GM23248 (cell line): ENCODE measurements around the gene C2orf49. TPM values are rescaled to one million over a fixed set of nuclear protein-coding genes. Genes with fewer than 3 reads are reported as not detected.

Source experiments
- DNase-seq: peaks from one replicate; pipeline ENCODE4 v3.0.0-alpha.2; 2015
- H2AFZ ChIP-seq: fragments of 200-600 bp; sonication (generic); 2 replicates; pipeline ENCODE4 v1.6.1; 2016; ENCODE audit warnings: antibody characterized with exemption
- H3F3A ChIP-seq: fragments of 200-600 bp; sonication (generic); 2 replicates; pipeline ENCODE4 v1.6.1; 2016; ENCODE audit warnings: mild to moderate bottlenecking, antibody characterized with exemption, mixed run types; ENCODE audit not compliant: insufficient read depth
- H3K27ac ChIP-seq: fragments of 200-600 bp; sonication (generic); 2 replicates; pipeline ENCODE4 v1.5.1; 2016; ENCODE audit warnings: mild to moderate bottlenecking
- H3K27me3 ChIP-seq: fragments of 200-600 bp; sonication (generic); replicated peaks from 2 replicates; pipeline ENCODE4 v1.6.1; 2016; ENCODE audit warnings: mild to moderate bottlenecking; ENCODE audit not compliant: insufficient read depth
- H3K36me3 ChIP-seq: fragments of 200-600 bp; sonication (generic); 2 replicates; pipeline ENCODE4 v1.6.1; 2016; ENCODE audit warnings: low read depth, mild to moderate bottlenecking
- H3K4me1 ChIP-seq: fragments of 200-600 bp; sonication (generic); 2 replicates; pipeline ENCODE4 v1.6.1; 2016; ENCODE audit warnings: mild to moderate bottlenecking; ENCODE audit not compliant: insufficient read depth
- H3K4me2 ChIP-seq: fragments of 200-600 bp; sonication (generic); one replicate; pipeline ENCODE4 v1.6.1; 2016; ENCODE audit warnings: mild to moderate bottlenecking; ENCODE audit not compliant: unreplicated experiment
- H3K4me3 ChIP-seq: fragments of 200-600 bp; sonication (generic); 2 replicates; pipeline ENCODE4 v1.5.1; 2016; ENCODE audit warnings: mild to moderate bottlenecking
- H3K79me2 ChIP-seq: fragments of 200-600 bp; sonication (generic); 2 replicates; pipeline ENCODE4 v1.6.1; 2016; ENCODE audit warnings: mild to moderate bottlenecking; ENCODE audit not compliant: insufficient read depth
- H3K9ac ChIP-seq: fragments of 200-600 bp; sonication (generic); 2 replicates; pipeline ENCODE4 v1.6.1; 2016; ENCODE audit warnings: mild to moderate bottlenecking
- H3K9me2 ChIP-seq: fragments of 200-600 bp; sonication (generic); 2 replicates; pipeline ENCODE4 v1.6.1; 2016; ENCODE audit warnings: mixed run types, mild to moderate bottlenecking, moderate library complexity; ENCODE audit not compliant: insufficient read depth
- H3K9me3 ChIP-seq: fragments of 200-600 bp; sonication (generic); one replicate; pipeline ENCODE4 v1.6.1; 2017; ENCODE audit warnings: low read depth
- H4K20me1 ChIP-seq: fragments of 200-600 bp; sonication (generic); 2 replicates; pipeline ENCODE4 v1.6.0; 2016; ENCODE audit not compliant: insufficient read depth
- EZH2 ChIP-seq: fragments of 200-600 bp; sonication (generic); IDR thresholded peaks from 2 replicates; pipeline ENCODE4 v1.6.1; 2018; ENCODE audit warnings: antibody characterized with exemption, mild to moderate bottlenecking; ENCODE audit not compliant: insufficient read depth, poor library complexity, severe bottlenecking
- EZH2phosphoT487 ChIP-seq: fragments of 200-600 bp; sonication (generic); IDR thresholded peaks from 2 replicates; pipeline ENCODE4 v1.6.1; 2018; ENCODE audit warnings: antibody characterized with exemption, moderate library complexity, mild to moderate bottlenecking, low read depth; ENCODE audit not compliant: insufficient read depth
- WGBS, 2 experiments: methylation state at CpG; one replicate each; pipeline ENCODE4 v1.1.6; 2015 to 2017; ENCODE audit warnings: low lambda C conversion rate in 2 of 2, low coverage in 1 of 2; ENCODE audit errors: missing lambda C conversion rate in 2 of 2; 5-methylcytosine and 5-hydroxymethylcytosine counted together
- in situ Hi-C: fragments of 300-500 bp; cut with MboI; formaldehyde crosslinking; loops from 2 replicates; pipeline ENCODE4 v1.15.0; 2020
- polyA plus RNA-seq: library from polyadenylated mRNA; unstranded; fragments of >200 nt; fragmentation: Nextera tagmentation; extraction: Ambion mirVana; gene quantifications from 2 replicates; pipeline ENCODE4 v1.2.1, GENCODE V29; 2016
- total RNA-seq: library from RNA; depleted of rRNA; stranded (reverse); fragments of >200 nt; shearing (Covaris generic); gene quantifications from 2 replicates; pipeline ENCODE4 v1.2.3, GENCODE V29; 2014

The C2orf49 gene
- total and polyA plus RNA-seq, 2 experiments from 2014 or later, result 9.0 to 13.6 TPM

DNA sequence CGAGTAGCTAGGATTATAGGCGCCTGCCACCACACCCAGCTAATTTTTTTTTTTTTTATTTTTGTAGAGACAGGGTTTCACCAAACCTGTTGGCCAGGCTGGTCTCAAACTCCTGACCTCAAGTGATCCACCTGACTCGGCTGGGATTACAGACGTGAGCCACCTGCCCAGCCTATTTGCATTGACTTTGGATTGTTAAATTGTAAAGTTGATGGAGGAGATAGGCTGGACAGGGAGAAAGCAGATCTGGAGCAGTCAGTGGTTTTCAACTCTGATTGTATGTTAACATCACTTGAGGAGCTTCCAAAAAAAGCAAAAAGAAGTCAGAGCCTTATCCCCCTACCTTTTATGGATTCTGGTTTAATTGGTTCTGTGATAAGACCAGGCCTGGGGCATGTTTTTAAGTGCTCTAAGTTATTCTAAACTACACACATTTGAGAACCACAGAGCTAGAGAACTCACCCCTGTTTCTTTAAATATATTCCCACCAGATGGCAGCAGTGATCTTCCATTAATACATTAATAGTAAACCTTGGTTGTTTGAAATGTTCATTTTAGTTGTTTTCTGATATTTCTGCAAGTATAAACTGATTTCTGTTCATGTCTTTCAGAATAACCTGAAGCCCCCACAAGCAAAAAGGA lies 7.5 kb downstream of the C2orf49 start:
- Histone ChIP-seq H3K4me1 (no peaks in the 10 kb centered on the region), H3K9ac (no peak overlapping the region), H3K27ac (no peak overlapping the region), H3F3A (peaks cover 34% of the 10 kb centered on the region), H3K4me2 (no peak overlapping the region), H3K79me2 (peaks cover 33% of the 10 kb centered on the region), H3K36me3 (peaks cover 61% of the 10 kb centered on the region), H3K4me3 (no peak overlapping the region), H3K9me2 (no peaks in the 10 kb centered on the region), H3K27me3 (no peaks in the 10 kb centered on the region), H3K9me3 (no peaks in the 10 kb centered on the region), H4K20me1 (no peaks in the 10 kb centered on the region), H2AFZ (no peak overlapping the region)
- 81 to 85% methylated on average over 3 to 4 of the region's 4 CpGs for WGBS, 2 experiments
- peak; percentile 74 for DNase-seq
- no peak for TF ChIP-seq EZH2
- no peak for TF ChIP-seq EZH2phosphoT487
- in situ Hi-C loops, result no loop called here

DNA sequence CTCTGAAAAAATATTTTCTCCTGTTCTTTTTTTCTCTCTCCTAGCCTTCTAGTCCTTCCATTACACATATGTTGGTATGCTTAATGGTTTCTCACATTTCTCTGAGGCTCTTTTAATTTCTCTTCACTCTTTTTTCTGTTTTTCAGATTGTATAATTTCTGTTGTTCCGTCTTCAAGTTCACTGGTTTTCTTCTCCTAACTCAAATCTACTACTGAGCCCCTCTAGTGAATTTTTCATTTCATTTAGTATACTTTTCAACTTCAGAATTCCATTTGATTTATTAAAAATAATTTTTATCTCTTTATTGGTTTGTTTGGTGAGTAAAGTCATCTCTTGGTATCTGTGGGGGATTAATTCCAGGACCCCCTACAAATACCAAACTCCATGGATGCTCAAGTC lies 19.8 kb downstream of the C2orf49 start:
- no peaks in the 10 kb centered on the region for H3K27me3 ChIP-seq
- in situ Hi-C loops, result loop anchor here (10.0 kb wide), 1 partner anchor 168 kb away; no protein-coding TSS in a partner anchor
- no peaks in the 10 kb centered on the region for H4K20me1 ChIP-seq

DNA sequence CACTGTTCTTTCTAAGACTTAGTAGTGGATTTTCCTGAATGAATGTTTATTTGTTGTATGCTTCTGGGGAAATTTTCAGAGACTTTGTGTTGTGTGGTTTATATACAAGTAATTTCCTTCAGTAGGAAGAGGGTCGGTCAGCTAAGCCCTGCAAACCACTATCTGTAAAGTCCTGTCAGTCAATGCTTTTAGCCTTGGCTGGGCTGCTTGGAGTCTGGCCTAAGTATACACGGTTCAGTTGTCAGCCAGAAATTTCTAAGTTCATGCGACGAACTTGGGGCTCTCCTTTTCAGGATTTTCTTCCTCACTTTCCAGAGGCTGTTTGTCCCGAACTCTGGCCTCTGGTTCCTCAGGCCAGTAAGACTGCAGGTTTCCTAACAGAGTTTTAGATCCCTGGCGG lies 21.3 kb downstream of the C2orf49 start:
- peaks cover 94% of the 10 kb centered on the region for H3F3A ChIP-seq
- no peaks in the 10 kb centered on the region for H3K27me3 ChIP-seq
- no peaks in the 10 kb centered on the region for H3K9me3 ChIP-seq
- peaks cover 10% of the 10 kb centered on the region; the same call in 1 of the 2 replicates for H3K4me1 ChIP-seq
- peaks cover 30% of the 10 kb centered on the region for H3K79me2 ChIP-seq
- H4K20me1 ChIP-seq, result no peaks in the 10 kb centered on the region
- TF ChIP-seq EZH2 (no peak), EZH2phosphoT487 (no peak)
- H3K9ac ChIP-seq, result no peak overlapping the region
- no peak overlapping the region for H3K4me3 ChIP-seq
- H3K9me2 ChIP-seq, result no peaks in the 10 kb centered on the region
- peaks cover 65% of the 10 kb centered on the region for H3K36me3 ChIP-seq
- 62 to 69% methylated on average over 6 of the region's 6 CpGs for WGBS, 2 experiments
- no peak for DNase-seq
- no peak overlapping the region for H3K4me2 ChIP-seq
- no peak overlapping the region for H2AFZ ChIP-seq
- in situ Hi-C loops, result loop anchor here (10.0 kb wide), 1 partner anchor 166 kb away; no protein-coding TSS in a partner anchor
- H3K27ac ChIP-seq, result peak overlapping the region; percentile 26; the same call in 1 of the 2 replicates

More for the DNA sequence above, 19.8 kb downstream of the C2orf49 start:
- 100% methylated on average over 1 of the region's 1 CpG for WGBS, 2 experiments
- TF ChIP-seq EZH2, result no peak
- no peak for TF ChIP-seq EZH2phosphoT487
- Histone ChIP-seq H3K9ac (no peak overlapping the region), H3K9me3 (no peaks in the 10 kb centered on the region), H3K79me2 (peaks cover 15% of the 10 kb centered on the region), H2AFZ (no peak overlapping the region), H3K4me2 (no peak overlapping the region), H3K4me3 (no peak overlapping the region), H3K36me3 (peaks cover 51% of the 10 kb centered on the region), H3K27ac (peak overlapping the region; percentile 20), H3K4me1 (peaks cover 4% of the 10 kb centered on the region; the same call in 1 of the 2 replicates), H3F3A (peaks cover 90% of the 10 kb centered on the region), H3K9me2 (no peaks in the 10 kb centered on the region)
- DNase-seq, result no peak

DNA sequence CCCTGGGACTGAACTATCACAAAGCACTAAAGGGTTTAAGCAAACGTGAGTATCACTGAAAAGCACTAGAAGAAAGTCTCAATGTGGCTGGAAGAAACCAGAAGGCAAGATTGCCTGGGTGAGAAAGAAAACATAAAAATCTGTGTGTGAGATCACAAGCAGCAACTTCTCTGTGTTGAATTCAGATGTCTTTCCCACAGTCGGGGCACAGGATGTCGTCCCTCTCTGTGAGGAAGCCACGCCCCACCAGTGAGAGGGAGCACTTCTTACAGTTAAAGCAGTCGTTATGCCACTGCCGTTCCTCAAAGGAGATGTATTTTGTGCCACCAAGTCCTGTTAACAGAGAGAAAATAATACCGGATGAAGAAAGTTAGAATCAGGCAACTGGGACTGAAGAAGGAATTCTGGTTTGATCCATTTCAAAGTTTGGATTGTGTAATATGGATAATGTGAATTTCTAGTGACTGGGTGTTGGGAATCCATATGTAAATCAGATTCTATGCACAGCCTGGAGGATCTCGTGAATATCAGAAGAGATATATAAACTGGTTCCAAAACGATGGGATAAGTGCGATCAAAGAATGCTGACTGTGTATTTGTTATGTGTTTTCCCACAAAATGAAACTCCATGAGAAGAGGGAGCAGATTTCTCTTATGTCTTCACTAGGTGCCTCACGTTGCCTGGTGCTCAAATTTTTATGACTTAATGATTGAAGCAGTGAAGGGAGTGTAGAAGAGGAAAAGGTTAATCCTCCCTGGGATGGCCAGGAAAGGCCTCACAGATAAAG lies 24.0 kb downstream of the C2orf49 start:
- Histone ChIP-seq H3K4me1 (peaks cover 34% of the 10 kb centered on the region), H3K27ac (peak overlapping the region; percentile 68; the same call in 1 of the 2 replicates), H3K9ac (no peak overlapping the region), H3K36me3 (peaks cover 92% of the 10 kb centered on the region), H3K4me3 (no peak overlapping the region), H4K20me1 (no peaks in the 10 kb centered on the region), H3K4me2 (no peak overlapping the region), H3K9me2 (no peaks in the 10 kb centered on the region), H3K79me2 (peaks cover 53% of the 10 kb centered on the region), H3F3A (peaks cover 97% of the 10 kb centered on the region), H2AFZ (no peak overlapping the region), H3K9me3 (no peaks in the 10 kb centered on the region), H3K27me3 (no peaks in the 10 kb centered on the region)
- in situ Hi-C loops, result no loop called here
- 90 to 96% methylated on average over 11 of the region's 11 CpGs for WGBS, 2 experiments
- no peak for TF ChIP-seq EZH2
- no peak for DNase-seq
